Stimulated activated CD4-positive, alpha-beta T cell treated with anti-CD3 and anti-CD28 coated beads, Interleukin-4, amount 100 ng/mL, for 24 hours (primary cell): ENCODE results near the gene SLC27A5.

Experiments used
- DNase-seq: peaks from one replicate; pipeline ENCODE4 v3.0.0-alpha.2; 2020

The SLC27A5 gene, protein sequence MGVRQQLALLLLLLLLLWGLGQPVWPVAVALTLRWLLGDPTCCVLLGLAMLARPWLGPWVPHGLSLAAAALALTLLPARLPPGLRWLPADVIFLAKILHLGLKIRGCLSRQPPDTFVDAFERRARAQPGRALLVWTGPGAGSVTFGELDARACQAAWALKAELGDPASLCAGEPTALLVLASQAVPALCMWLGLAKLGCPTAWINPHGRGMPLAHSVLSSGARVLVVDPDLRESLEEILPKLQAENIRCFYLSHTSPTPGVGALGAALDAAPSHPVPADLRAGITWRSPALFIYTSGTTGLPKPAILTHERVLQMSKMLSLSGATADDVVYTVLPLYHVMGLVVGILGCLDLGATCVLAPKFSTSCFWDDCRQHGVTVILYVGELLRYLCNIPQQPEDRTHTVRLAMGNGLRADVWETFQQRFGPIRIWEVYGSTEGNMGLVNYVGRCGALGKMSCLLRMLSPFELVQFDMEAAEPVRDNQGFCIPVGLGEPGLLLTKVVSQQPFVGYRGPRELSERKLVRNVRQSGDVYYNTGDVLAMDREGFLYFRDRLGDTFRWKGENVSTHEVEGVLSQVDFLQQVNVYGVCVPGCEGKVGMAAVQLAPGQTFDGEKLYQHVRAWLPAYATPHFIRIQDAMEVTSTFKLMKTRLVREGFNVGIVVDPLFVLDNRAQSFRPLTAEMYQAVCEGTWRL

DNA sequence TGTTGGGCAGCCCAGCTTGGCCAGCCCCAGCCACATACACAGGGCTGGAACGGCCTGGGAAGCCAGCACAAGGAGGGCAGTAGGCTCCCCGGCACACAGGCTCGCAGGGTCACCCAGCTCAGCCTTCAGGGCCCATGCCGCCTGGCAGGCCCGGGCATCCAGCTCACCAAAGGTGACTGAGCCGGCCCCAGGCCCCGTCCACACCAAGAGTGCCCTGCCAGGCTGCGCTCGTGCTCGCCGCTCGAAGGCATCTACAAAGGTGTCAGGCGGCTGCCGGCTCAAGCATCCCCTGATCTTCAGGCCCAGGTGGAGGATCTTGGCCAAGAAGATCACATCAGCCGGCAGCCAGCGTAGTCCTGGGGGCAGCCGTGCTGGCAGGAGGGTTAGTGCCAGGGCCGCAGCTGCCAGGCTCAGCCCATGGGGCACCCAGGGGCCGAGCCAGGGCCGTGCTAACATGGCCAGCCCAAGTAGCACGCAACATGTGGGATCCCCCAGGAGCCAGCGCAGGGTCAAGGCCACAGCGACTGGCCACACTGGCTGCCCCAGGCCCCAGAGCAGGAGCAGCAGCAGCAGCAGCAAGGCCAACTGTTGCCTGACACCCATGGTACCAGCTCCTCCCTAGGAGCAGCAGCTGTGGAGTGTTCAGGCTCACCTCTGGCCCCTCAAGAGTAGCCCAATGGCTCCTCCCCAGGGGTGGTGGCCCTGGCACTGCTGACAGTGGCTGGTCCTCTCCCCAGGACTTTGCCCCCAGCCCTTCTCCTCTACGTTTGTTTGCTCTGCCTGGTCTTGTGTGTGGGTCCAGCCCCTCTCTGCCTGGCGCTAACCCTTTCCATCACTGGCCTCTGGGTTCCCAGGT lies at the start of gene SLC27A5:
SLC27A5 (minus strand) TSS at position 640 of the 856 bp plus-strand sequence; CDS start at position 603, 37 bp downstream.
- DNase-seq: no peak

DNA sequence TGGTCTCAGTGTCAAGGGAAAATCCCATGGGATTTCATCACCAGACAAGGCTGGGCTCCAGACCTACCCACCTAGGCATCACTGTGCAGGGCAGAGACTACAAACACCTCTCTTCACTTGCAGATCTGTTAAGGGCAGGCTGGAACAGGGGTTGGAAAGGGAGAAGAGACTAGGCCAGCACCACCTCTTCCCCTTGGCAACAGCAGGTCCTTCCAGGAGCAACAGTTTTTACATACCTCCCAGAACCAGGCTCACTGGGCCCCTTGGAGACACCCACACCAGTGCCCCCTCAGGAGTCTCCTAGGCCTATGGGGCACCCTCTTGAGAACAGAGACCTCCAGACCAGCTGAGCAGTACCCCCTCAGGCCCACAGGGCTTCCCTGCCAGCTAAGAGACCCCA lies 49.1 kb upstream of the SLC27A5 start:
- no peak for DNase-seq

DNA sequence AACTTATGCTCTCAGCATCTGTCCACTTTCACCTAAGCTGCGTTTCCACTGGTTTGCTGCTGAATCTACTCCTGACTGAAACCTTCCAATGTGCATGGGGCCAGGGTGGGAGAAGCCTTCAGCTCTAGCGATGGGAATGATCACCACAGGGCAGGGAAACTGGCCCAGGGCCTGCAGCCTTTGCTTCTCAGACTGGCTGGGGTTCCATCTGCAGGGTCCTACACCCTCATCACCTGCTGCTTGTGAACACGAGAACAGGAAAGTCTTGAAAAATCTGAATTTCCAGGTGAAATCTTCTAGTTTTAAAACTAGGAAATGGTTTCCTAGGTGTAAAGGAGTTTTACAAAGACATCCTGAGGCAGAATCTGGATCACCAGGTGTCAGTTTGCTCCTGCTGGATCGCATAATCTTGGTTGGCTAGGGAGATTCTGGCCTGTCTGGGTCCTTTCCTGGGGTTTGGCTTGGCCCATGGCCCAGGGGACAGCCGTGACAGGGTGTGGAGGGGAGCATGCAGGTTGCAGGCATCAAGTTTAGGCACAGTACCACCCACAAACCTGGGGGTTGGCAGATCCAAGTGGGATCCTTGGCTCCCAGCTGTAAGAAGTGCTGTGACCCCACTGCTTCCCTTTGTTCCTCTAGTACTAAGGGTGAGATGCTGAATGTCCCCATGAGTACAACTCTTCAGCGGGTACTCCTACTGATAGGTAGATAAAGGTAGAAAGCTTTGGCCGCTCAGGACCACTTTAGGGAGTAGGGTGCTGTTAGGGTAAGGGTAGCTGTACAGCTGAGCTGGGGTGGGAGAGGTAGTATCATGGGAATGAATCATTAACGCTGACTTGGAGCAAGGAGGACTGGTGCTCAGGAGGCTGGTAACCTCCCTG lies 48.5 kb upstream of the SLC27A5 start:
- no peak for DNase-seq

DNA sequence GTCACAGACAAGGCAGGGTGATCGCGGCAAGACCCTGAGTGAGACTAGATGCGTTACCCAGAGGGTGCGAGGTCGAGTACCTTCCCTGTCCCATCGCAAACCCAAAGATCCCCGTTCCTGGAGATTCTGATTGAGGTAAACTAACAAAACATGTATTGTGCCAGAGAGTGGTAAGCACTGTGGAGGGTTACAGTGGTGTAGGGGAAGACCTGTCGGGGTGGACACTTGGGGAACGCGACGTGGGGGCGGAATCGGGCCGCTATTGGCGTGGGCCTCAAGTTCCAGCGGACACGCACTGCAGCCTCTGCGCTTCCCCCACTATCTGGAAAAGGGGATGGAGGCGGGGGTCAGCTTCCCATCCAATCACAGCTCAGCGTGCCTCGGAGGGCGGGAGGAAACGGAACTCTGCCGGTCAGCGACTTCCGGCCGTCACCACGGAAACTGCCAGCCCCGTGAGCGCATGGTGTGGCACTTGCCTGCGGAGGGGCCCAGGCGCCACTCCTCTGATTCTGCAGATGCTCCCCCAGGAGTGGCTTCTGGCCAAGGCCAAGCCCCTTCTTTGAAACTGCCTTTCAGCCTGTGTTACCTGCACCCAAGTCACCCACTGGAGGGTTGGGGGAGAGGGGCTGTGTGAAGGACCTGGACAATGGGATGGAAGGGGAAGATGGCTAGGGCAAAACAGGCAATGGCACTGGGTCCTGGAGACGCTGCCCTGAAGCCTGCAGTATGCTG lies 47.6 kb upstream of the SLC27A5 start:
- peak; percentile 78 for DNase-seq

DNA sequence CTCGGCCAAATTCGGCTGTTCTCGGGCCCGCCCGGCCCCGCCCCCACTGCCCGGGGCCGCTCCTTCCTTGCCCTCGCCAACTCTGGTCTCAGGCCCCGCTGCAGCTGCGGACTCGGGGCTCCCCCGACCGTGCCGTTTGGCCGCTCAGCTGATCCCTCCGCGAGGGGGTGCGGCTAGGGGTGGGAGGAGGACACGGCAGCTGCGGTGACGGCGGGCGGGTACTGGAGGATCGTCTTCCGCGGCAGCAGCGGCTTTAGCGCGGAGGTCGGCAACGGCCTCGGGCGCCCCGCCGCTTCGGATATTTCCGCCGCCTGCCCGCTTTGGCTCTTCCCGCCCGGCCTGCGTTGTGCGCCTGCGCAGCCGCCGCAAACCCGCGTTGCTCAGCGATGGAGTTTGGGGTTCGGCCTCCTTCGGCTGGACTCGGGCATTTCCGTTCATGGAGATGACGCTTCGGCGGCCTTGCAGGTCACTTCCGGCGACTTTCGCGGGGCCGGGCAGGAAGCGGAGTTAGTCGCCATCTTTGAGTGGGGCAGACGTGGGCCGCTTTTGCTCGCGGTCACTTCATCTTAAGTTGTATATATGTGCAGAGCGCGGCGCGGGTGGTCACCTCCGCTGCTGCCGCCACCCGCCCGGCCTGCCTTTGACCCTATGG lies 47.0 kb upstream of the SLC27A5 start:
- DNase-seq: peak; percentile 100

DNA sequence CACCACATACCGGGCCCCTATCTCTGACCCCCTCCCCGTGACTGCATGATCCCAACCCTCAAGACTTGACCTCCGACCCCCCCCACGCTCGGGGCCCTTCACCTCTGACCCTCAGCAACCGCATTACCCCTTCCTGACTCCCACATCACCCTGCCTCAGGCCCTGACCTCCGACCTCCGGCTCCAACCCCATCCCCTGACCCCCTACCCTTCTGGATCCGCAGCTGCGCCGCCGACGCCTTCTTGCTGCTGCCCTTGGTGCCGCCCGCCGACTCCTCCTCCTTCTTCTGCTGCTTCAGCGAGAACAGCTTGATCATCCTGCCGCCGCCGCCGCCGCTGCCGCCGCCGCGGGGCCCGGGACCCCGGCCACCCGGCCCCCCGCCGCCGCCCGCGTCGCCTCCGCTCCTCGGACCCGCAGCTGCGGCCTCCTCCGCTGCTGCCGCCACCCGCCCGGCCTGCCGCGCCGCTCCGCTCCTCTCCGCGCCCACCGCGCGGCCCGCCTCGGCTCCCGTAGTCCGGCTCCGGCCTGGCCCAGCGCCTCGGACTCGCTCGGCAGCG lies 46.4 kb upstream of the SLC27A5 start, which contains the start of gene UBE2M:
UBE2M (minus strand) TSS at position 546 of the 557 bp plus-strand sequence; CDS start at position 316, 230 bp downstream.
- DNase-seq: peak; percentile 67

DNA sequence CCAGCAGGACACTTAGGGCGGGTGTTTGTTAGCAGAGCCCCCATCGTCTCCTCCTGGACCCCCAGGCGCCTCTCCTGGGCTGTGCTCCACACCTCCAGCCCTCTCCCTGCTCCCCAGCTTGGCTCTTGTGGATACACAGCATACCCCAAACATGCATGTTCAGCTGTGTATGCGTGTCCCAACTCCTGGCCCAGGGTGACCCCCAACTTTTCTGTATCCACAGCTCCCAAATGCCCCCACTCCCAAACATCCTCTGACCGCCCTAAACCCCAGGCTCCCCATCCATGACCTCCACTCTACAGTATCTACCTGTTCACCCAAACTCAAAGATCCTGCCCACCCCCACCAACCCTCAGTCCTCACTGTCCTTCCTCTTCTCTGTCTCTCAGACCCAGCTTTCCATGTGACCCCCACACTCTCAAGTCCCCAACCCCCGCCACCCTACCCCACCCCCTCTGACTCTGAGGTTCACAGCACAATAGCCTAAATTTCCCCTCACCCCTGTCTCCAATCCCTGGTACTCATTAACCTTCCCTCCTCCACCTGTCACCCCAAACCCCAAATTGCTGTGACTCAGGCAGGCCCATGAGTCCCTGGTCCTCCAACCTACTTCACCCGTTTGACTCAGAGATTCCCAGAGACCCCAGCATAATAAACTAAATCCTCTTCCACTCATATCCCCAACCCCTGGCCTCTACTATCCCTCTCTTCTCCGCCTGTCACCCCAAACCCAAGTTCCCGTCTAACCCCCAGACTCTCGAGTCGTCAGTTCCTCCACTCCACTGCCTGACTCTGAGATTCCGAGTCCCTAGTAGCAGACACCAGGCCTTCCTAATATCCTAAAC lies 45.7 kb upstream of the SLC27A5 start:
- no peak for DNase-seq

DNA sequence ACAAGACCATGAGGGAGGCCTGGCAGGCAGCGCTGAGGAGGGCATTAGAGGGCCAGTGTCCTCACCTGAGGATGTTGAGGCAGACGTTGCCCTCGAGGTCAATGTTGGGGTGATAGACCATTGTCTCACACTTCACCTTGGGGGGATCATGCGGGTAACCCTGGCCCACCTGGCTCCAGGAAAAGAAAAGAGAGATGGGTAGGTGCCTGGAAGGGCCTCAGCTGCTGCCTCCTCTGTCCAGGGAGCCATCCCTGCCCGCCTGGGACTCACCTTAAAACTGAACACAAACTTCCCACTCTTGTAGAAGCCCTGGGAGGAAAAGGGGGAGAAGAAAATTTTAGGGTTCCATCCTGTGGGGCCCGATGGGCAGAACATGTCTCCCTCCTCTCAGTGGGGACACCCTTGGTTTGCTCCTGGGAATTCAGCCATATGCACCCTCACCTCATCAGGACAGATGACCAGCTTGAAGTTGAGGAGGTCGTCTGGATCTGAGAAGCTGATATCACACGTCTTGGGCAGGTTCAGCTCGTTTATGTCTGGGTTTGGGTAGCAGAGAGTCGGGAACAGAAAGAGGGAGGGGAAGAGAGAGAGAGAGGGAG lies 44.9 kb upstream of the SLC27A5 start:
- DNase-seq: no peak

DNA sequence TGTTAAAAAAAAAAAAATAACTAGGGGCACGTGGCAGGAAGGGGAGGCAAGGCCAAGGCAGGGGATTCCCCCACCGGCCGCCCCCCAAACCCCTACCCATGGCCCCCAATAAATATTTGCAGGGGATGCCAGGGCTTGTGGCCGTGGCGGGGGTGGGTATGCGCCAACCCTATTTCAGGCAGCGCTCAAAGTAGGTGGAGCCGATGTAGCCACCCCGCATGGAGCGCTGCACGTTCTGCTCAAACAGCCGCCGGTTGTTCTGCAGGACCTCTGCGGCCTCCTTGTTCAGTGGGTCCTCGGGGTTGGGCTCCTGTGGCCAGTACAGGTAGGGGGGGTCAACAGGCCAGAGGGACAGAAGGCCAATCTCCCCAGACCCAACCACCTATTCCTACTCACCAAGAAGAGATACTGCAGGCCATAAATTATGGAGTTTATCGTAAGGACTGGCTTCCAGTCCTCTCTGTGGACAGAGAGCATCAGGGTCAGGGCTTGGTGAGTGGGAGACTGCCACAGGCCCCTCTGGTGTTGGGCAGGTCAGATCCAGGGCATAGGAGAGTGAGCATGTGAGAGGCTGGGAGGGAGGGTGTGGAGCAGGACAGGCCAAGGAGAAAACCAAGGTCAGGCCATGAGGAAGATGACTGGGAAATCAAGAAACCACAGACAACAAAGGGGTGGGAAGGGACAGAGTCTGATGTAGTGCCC lies 44.3 kb upstream of the SLC27A5 start:
- DNase-seq: no peak

DNA sequence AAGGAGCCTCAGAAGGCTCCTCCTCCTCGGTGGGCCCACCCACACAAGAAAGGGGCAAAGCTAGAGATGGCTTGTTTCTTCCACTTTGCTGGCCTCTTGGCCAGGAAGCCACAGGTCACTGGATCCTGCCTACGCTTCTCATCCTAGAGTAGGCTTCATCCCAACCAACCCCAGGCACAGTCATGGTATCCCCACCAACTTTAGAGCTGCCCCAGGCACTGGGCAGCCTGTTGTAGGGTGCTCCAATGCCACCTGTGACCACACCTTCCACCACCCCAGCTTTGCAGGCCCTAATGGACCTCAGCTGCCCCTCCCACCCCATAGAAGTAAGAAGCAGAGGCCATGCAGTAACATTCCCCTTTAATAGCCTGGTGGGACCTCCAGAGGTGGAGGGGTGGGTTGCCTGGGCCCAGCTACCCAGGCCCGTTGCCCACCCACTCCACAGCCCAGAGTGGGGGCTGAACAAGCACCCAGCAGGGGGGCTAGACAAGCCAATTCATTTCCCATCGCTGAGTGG lies 43.6 kb upstream of the SLC27A5 start:
- no peak for DNase-seq

DNA sequence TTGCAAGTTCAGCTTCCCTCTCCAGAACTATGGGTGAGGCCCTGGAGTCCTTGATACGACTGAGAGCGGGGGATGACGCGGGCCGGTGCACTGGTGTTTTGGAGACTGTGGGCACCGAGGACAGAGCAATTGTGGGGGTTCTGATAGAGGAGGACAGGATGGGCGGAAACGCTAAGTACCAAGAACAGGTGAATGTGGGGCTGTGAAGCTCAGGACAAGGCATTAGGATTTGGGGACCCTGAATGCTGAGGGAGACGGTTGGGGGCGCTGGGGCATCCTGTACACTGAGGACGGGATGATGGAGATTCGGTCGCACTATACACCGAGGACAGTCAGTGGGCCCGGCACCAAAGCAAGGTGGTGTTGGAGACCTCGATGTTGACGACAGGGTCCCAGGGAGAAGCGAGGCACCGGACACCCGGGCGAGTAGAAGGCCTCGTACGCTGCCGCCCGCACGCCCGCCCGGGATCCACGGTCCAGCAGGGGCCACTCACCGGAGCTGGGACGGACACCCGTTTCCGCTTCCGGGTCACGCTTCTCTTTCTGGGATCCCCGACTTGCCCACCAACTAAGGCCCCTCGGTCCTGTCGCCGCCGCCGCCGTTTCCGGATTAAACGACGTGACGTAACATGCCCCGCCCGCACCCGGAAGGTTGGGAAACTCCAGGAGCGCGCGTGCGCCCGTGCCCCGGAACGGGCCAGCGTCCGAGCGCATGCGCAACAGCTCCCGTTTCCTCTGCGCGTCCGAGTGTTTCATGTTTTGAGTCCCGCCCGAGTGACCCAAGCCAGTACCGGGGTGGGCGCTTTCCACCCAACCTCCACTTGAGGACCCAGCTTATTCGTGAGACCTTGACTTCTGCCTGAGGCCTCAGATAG lies 42.9 kb upstream of the SLC27A5 start, which contains the start of gene CHMP2A:
CHMP2A (minus strand) TSS at position 612 of the 875 bp plus-strand sequence. CDS start 893 bp downstream, outside the sequence.
- peak; percentile 99 for DNase-seq

DNA sequence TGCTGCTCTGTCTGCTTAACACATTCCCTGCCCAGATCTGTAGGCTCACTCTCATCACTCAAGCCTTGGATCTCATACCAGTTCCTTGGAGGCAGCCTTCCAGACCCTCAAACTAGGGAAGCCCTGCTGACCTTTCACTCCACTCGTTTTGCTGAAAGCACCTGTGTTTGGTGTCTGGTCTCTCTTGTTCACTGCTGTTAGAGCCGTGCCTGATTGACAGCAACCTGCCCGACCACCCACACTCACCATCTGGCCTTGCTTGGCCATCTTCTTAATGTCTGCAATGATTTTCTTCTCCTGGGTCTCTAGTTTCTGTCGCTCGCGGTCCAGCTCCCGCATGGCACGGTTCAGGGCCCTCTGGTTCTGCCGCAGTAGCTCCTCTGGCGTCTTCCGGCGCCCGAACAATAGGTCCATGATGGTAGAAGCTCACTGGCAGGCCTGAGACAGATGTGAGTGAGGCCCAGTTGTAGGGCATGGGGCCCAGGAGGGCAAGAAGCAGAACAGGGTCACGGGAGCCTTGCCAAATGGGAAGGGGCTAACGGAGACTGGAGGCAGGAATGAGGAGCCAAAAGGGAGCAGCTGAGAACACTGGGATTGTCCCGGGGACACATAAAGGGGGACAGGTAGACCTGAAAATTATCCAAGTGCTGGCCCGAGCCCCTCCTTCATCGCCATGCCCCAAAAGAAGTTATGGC lies 42.2 kb upstream of the SLC27A5 start:
- no peak for DNase-seq

DNA sequence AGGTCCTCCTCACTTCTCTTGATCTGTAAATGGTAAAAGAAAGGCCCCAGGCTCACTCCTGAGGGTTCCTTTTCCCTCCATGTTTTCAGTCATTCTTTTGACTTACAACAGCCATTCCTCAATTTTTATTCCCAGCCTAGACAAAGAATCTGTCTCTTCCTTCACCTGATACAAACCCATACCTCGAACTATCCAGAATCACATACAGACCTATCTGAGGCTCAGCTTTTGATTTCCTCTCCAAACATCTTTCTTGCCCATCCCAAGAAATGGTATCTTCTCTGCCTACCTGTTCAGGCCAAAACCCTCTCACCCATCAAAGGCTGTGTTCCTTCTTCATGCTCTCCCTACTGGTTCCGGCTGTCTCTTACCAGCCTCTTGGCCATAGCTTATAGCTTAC lies 40.9 kb upstream of the SLC27A5 start:
- DNase-seq: no peak

DNA sequence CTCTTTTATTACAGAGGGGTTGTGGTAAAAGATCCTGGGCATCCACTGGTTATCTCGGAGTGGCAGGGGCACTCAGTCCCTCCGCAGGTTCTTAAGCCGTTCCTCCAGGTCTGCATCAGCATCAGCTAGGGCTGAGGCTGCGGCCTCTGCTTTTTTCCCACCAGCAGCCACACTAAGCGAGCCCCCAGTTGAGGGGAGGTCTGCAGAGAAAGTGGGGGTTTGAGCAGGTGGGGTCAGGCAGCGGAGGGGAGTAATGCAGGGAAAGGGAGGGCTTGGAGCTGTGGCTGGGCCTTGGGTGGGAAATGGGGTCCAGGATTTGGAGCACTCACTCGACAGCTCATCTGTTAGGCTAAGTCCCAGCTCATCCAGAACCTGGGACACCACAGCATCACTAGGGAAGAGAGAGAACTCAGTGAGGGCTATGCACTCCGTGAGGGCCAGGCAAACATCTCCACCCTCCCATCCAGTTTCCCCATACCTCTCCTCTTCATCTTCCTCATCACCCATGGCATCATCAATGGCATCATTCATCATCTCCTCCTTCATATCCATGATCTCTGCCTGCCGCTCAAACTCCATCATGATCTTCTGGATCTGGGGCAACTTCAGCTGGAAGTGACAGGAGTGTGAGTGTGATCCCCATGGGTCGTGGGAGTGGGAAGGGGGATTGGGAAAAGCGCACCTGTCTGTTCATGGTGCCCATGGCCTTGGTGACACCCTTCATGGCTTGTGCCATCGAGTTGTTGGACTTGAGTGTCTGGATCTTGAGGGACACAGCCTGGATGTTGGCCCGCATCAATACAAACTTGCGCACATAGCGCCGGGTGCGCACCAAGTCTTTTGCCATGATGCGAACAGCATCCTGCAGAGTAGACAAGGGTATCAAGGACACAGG lies 40.0 kb upstream of the SLC27A5 start:
- DNase-seq: no peak

DNA sequence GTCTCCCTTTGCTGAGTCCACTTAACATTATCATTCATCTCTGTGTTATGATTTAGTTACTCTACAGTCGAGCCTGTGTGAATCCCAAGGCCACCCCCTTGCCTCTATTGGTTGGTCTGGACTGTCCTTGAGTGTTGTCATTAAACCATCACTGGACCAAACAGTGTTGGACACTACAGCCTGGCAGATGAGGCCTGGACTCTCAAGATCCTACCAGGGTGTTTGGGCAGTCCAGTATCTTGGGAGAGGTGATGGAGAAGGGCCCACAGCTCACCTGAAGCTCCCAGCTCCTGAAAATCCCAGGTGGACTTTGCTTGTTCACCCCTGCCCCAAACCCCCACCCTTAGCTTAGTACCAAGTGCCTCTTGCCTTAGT lies 39.3 kb upstream of the SLC27A5 start:
- DNase-seq: no peak
